ENCODE results near the gene SLC24A3.

The SLC24A3 gene

DNA sequence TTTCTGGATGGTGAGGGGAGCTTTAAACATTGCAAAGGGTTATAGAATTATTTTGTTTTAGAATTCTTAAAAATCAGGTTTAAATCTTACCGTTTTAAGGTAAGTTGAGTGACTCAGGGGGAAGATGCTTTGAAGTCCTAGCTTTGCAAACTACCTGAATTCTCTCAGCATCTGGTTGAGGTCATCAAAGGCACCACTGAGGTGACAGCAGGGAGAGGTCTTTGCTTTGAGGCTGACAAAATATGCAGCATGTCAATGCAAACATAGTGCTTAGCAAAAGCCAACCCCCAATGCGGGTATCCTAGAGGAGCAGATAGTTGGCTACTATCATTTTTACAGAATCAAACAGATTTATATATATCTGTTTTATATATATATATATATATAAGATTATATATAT is 219.5 kb downstream of the SLC24A3 start:
- H3K79me2 ChIP-seq (ENCODE audit: control insufficient read depth, low read length): no peaks in the 10 kb centered on the region
- no peaks in the 10 kb centered on the region for H3K9me3 ChIP-seq (ENCODE audit: control insufficient read depth, insufficient read depth, low read length)
- TF ChIP-seq, protein P1, sequence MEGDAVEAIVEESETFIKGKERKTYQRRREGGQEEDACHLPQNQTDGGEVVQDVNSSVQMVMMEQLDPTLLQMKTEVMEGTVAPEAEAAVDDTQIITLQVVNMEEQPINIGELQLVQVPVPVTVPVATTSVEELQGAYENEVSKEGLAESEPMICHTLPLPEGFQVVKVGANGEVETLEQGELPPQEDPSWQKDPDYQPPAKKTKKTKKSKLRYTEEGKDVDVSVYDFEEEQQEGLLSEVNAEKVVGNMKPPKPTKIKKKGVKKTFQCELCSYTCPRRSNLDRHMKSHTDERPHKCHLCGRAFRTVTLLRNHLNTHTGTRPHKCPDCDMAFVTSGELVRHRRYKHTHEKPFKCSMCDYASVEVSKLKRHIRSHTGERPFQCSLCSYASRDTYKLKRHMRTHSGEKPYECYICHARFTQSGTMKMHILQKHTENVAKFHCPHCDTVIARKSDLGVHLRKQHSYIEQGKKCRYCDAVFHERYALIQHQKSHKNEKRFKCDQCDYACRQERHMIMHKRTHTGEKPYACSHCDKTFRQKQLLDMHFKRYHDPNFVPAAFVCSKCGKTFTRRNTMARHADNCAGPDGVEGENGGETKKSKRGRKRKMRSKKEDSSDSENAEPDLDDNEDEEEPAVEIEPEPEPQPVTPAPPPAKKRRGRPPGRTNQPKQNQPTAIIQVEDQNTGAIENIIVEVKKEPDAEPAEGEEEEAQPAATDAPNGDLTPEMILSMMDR (IDR thresholded peaks at IDR 0.05; ENCODE audit: low read depth, low read length, poor library complexity, severe bottlenecking): no peak
- no peak for TF ChIP-seq EZH2phosphoT487 (IDR thresholded peaks at IDR 0.05; ENCODE audit: borderline replicate concordance, low read length)
- H3F3A ChIP-seq (ENCODE audit: control insufficient read depth, insufficient read depth): no peaks in the 10 kb centered on the region
- no peaks in the 10 kb centered on the region for H3K36me3 ChIP-seq (ENCODE audit: control insufficient read depth, low read length)
- H3K9me2 ChIP-seq (replicated peaks; ENCODE audit: control insufficient read depth, low read length): no peaks in the 10 kb centered on the region
- H4K20me1 ChIP-seq (ENCODE audit: control insufficient read depth, insufficient read depth, low read depth, low read length): no peaks in the 10 kb centered on the region
- H3K27me3 ChIP-seq (ENCODE audit: control insufficient read depth, low read length): no peaks in the 10 kb centered on the region
- H3K27ac ChIP-seq (ENCODE audit: low read depth, low read length): no peak overlapping the region
- H3K4me3 ChIP-seq (ENCODE audit: low read length): no peak overlapping the region
- no peaks in the 10 kb centered on the region for H3K4me1 ChIP-seq (ENCODE audit: control insufficient read depth, low read length)
- H3K4me2 ChIP-seq (ENCODE audit: low read length): no peak overlapping the region

DNA sequence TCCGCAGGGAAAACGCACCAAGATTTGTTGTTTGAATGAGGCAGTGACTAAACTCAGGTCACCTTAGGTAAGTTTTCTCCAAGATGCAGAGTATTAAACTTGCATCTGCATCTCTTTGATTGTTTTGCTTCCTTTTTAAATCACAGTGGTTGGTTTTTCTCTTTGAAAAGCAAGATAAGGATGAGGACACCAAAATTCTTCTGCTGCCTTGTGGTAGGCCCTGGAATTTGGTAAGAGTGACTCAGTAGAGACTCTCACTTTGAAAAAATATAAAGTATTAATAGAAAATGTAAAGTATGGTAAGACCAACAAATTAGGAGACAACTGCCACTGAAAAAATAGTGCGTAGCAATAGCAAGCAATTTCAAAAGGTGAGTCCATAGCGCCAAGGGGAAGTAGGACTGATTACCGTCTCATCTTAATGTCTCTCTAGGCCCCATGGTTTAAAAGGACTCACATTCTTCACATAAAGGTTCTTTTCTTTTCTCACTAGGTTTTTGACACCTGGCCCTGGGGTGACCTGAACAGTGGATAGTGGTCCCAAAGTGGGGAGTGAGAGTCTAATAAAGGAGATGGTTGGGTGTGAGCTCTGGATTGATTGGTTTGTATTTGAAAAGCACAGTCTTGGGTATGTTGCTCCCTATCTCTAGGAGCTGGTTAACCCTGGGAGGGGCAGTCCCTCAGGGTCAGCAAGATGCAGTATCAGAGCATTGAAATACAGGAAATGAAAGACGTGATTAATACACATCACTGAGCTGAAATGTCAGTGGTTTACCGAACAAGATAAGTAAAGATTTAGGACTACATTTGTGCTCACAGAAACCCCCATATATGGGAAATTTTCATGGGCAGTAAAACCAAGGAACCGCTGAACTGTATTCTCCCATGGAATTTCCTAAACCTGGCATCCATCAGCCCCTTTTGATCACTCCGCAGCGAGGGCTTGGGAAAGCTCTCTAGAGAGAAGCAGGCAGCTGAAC is 221.2 kb downstream of the SLC24A3 start:
- Histone ChIP-seq H3K4me3 (ENCODE audit: low read length) (no peak overlapping the region), H4K20me1 (ENCODE audit: control insufficient read depth, insufficient read depth, low read depth, low read length) (no peaks in the 10 kb centered on the region), H3K4me2 (ENCODE audit: low read length) (no peak overlapping the region)

DNA sequence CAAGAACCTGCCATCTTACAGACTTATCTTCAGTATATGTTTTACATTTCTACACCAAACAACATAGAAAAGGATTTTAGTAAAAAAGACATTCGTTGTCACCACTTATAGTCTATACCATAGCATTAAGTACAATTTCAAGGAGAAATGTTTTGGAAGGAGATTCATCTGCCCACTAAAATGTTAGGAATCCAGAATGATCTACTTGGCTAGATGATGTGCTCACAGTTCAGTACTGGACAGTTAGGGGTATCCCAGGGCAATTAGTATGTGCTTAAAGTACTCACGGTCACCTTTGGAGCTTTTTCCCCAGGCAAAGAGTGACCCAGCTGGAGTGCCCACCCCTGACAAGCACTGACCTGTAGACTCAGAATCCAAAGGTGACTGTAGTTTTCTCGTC is 222.9 kb downstream of the SLC24A3 start:
- Histone ChIP-seq H3K4me2 (ENCODE audit: low read length) (no peak overlapping the region), H3K9me2 (replicated peaks; ENCODE audit: control insufficient read depth, low read length) (no peaks in the 10 kb centered on the region), H3K36me3 (ENCODE audit: control insufficient read depth, low read length) (no peaks in the 10 kb centered on the region), H3K4me3 (ENCODE audit: low read length) (no peak overlapping the region), H3F3A (ENCODE audit: control insufficient read depth, insufficient read depth) (no peaks in the 10 kb centered on the region), H3K27me3 (ENCODE audit: control insufficient read depth, low read length) (no peaks in the 10 kb centered on the region), H3K9me3 (ENCODE audit: control insufficient read depth, insufficient read depth, low read length) (no peaks in the 10 kb centered on the region), H3K4me1 (ENCODE audit: control insufficient read depth, low read length) (no peaks in the 10 kb centered on the region), H3K79me2 (ENCODE audit: control insufficient read depth, low read length) (no peaks in the 10 kb centered on the region), H3K27ac (ENCODE audit: low read depth, low read length) (no peak overlapping the region), H4K20me1 (ENCODE audit: control insufficient read depth, insufficient read depth, low read depth, low read length) (no peaks in the 10 kb centered on the region)
- TF ChIP-seq EZH2phosphoT487 (IDR thresholded peaks at IDR 0.05; ENCODE audit: borderline replicate concordance, low read length): no peak
- TF ChIP-seq, protein P1 (IDR thresholded peaks at IDR 0.05; ENCODE audit: low read depth, low read length, poor library complexity, severe bottlenecking): no peak

More for the DNA sequence above, 221.2 kb downstream of the SLC24A3 start:
- Histone ChIP-seq H3F3A (ENCODE audit: control insufficient read depth, insufficient read depth) (no peaks in the 10 kb centered on the region), H3K27me3 (ENCODE audit: control insufficient read depth, low read length) (no peaks in the 10 kb centered on the region), H3K9me3 (ENCODE audit: control insufficient read depth, insufficient read depth, low read length) (no peaks in the 10 kb centered on the region), H3K9me2 (replicated peaks; ENCODE audit: control insufficient read depth, low read length) (no peaks in the 10 kb centered on the region), H3K4me1 (ENCODE audit: control insufficient read depth, low read length) (no peaks in the 10 kb centered on the region), H3K27ac (ENCODE audit: low read depth, low read length) (no peak overlapping the region), H3K79me2 (ENCODE audit: control insufficient read depth, low read length) (no peaks in the 10 kb centered on the region), H3K36me3 (ENCODE audit: control insufficient read depth, low read length) (no peaks in the 10 kb centered on the region)
- TF ChIP-seq, protein P1 (IDR thresholded peaks at IDR 0.05; ENCODE audit: low read depth, low read length, poor library complexity, severe bottlenecking): no peak

Measured in DOHH2 (cell line).